Rectal smooth muscle tissue (tissue), 1 donor: ENCODE measurements around the gene SIRPB2.

ENCODE experiments used
- H3K27ac ChIP-seq: one replicate; pipeline ENCODE4 v1.7.0; 2013; ENCODE audit warnings: low read depth, low read length, inconsistent platforms
- H3K27me3 ChIP-seq: one replicate; pipeline ENCODE4 v1.7.0; 2013; ENCODE audit warnings: low read length; ENCODE audit not compliant: control insufficient read depth, insufficient read depth
- H3K36me3 ChIP-seq: one replicate; pipeline ENCODE4 v1.7.0; 2013; ENCODE audit warnings: low read length; ENCODE audit not compliant: control insufficient read depth, insufficient read depth
- H3K4me1 ChIP-seq: one replicate; pipeline ENCODE4 v1.7.0; 2013; ENCODE audit warnings: low read length; ENCODE audit not compliant: control insufficient read depth, insufficient read depth
- H3K4me3 ChIP-seq: one replicate; pipeline ENCODE4 v1.7.0; 2013; ENCODE audit warnings: low read length
- H3K9ac ChIP-seq: one replicate; pipeline ENCODE4 v1.7.0; 2013; ENCODE audit warnings: low read length

Gene SIRPB2

DNA sequence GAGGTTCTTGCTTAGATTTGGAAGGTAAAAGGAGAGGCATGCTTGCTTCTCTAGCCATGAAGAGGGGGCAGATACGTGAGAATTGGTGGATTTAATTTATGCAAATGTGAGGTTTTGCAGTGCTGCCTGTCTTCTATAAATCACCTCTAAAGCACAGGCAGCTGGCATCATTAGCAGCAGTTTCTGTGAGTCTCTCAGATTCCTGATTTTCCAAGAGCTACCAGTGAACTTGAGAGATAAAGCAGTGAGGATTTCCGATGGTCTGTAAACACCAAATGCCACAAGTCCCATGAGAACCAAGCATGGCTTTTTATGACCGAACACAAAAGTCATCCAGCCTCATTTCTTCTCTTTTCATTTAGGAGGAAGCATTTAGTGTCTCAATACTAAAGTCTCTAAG is 3.2 kb upstream of the SIRPB2 start:
- Histone ChIP-seq H3K36me3 (no peaks in the 10 kb centered on the region), H3K27ac (no peak overlapping the region), H3K4me1 (no peaks in the 10 kb centered on the region), H3K27me3 (no peaks in the 10 kb centered on the region), H3K9ac (no peak overlapping the region), H3K4me3 (no peak overlapping the region)

DNA sequence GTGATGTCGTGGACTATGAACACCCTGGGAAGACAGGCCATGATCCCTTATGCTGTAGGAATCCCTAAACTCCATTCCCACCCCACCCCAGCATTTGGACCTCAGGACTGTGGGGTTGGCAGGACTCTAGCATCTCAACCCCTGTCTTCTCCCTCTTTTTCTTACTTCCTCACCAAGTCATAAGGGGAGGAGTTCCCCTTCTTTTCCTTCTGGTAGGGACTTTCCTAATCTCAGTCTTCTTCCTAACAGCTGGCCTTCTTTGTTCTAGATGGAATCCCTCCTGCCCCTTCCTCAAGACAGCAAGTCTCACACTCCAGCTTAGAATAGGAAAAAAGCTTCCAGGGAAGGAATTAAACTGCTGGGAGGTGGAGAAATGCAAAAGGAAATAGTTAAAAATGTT is 2.3 kb upstream of the SIRPB2 start:
- Histone ChIP-seq H3K4me1 (no peaks in the 10 kb centered on the region), H3K27ac (no peak overlapping the region), H3K36me3 (no peaks in the 10 kb centered on the region), H3K27me3 (no peaks in the 10 kb centered on the region), H3K9ac (no peak overlapping the region), H3K4me3 (no peak overlapping the region)

GRCh38 chr20:1491860-1492642 is 831 bp upstream of the SIRPB2 start:
- H3K27ac ChIP-seq = no peak overlapping the region
- no peak overlapping the region for H3K4me3 ChIP-seq
- H3K27me3 ChIP-seq = no peaks in the 10 kb centered on the region
- no peaks in the 10 kb centered on the region for H3K4me1 ChIP-seq
- H3K36me3 ChIP-seq = no peaks in the 10 kb centered on the region
- no peak overlapping the region for H3K9ac ChIP-seq

GRCh38 chr20:1490643-1491195 is 501 bp downstream of the SIRPB2 start:
- Histone ChIP-seq H3K27ac (peak overlapping the region; percentile 17), H3K4me3 (peak overlapping the region; percentile 9), H3K36me3 (no peaks in the 10 kb centered on the region), H3K27me3 (no peaks in the 10 kb centered on the region), H3K4me1 (no peaks in the 10 kb centered on the region), H3K9ac (no peak overlapping the region)

- H3K36me3 ChIP-seq = no peaks in the 10 kb centered on the region
- H3K4me3 ChIP-seq = no peak overlapping the region
- no peaks in the 10 kb centered on the region for H3K4me1 ChIP-seq
- no peak overlapping the region for H3K27ac ChIP-seq
- no peaks in the 10 kb centered on the region for H3K27me3 ChIP-seq
- no peak overlapping the region for H3K9ac ChIP-seq
Observed at GRCh38 chr20:1489764-1490436, 1.3 kb downstream of the SIRPB2 start.

GRCh38 chr20:1489325-1489724 is 1.9 kb downstream of the SIRPB2 start:
- Histone ChIP-seq H3K27me3 (no peaks in the 10 kb centered on the region), H3K36me3 (no peaks in the 10 kb centered on the region), H3K27ac (no peak overlapping the region), H3K9ac (no peak overlapping the region), H3K4me1 (no peaks in the 10 kb centered on the region), H3K4me3 (no peak overlapping the region)

GRCh38 chr20:1486566-1486965 is 4.7 kb downstream of the SIRPB2 start:
- Histone ChIP-seq H3K4me1 (no peaks in the 10 kb centered on the region), H3K9ac (no peak overlapping the region), H3K36me3 (no peaks in the 10 kb centered on the region), H3K27me3 (no peaks in the 10 kb centered on the region), H3K4me3 (no peak overlapping the region), H3K27ac (no peak overlapping the region)

GRCh38 chr20:1484438-1485116 is 6.6 kb downstream of the SIRPB2 start:
- H3K4me1 ChIP-seq = no peaks in the 10 kb centered on the region
- no peaks in the 10 kb centered on the region for H3K36me3 ChIP-seq
- no peak overlapping the region for H3K9ac ChIP-seq
- H3K27ac ChIP-seq = no peak overlapping the region
- no peaks in the 10 kb centered on the region for H3K27me3 ChIP-seq
- H3K4me3 ChIP-seq = no peak overlapping the region

DNA sequence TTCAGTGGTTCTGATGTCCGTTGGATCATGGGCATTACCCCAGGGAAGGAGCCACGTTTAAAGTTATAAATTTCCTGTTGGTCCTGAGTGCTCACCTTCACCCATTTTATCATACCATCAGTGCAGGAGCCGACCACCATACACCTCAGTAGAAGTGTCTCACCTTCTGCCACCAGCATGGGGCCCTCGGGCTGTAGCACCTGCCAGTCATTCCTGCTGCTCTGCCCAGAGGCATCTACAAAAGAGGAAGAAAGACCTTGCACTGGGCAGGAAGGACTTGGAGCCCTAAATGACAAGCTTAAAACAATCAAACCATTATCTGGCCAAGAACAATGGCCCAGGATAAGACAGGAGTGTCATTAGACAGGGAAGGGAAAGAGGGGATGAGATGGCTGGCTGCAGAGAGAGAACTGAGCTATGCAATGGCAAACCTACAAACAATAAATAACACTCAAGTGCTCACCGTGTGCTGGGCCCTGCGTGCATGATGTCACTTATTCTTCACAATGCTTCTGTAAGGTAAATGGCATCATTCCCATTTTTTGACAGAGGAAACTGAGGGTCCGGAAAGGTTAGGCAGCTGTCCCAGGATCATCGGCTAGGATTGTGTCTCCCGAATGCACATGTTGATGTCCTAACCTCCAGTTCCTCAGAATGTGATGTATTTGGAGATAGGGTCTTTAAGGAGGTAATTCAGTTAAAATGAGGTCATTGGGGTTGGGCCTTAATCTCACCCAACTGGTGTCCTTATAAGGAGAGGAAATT is 11.2 kb downstream of the SIRPB2 start:
- no peaks in the 10 kb centered on the region for H3K27me3 ChIP-seq
- H3K36me3 ChIP-seq = no peaks in the 10 kb centered on the region
- H3K4me1 ChIP-seq = no peaks in the 10 kb centered on the region
- H3K27ac ChIP-seq = no peak overlapping the region
- H3K4me3 ChIP-seq = no peak overlapping the region
- H3K9ac ChIP-seq = no peak overlapping the region

DNA sequence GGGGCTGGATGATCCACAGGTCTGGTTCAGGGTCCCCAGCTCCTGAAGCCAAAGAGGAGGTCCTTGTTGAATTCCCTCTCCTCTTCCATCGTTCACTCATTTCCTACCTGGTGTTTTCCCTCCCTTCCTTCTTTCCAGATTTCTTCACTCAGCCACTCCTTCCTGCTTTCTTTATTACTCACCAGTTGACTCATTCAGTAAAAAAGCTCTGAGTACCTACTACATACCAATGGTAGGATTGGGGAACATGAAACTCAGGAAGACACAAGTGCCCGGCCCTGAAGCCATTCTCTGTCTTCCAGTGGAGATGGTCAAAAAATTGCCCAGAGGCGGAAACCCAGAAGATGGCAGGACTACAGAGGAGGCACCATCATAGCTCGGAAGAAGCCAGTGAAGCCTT is 12.7 kb downstream of the SIRPB2 start:
- Histone ChIP-seq H3K27me3 (no peaks in the 10 kb centered on the region), H3K27ac (no peak overlapping the region), H3K9ac (no peak overlapping the region), H3K4me3 (no peak overlapping the region), H3K4me1 (no peaks in the 10 kb centered on the region), H3K36me3 (no peaks in the 10 kb centered on the region)

DNA sequence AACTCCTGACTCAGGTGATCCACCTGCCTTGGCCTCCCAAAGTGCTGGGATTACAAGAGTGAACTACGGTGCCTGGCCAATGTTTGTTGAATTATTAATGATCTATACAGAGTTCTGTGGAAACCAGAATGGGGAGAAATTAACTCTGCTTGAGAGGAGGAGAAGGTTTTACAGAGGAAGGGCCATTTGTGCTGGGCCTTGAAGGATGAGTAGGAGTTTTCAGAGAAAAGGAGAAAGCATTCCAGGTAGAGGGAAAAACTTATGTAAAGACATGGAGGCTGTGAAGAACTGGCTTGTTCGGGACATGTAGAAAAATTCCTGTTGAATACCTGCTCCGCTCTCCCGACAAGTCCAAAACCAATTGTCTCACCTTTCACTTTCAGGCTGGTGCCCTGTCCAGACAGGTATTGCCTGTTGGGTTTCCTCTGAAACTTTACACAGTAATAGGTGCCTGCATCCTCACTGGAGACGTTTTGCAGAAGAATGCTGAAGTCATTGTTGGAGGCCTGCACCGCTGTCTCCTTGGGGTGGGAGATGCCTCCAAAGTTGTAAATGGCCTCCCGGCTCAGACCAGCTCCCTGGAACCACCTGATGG is 13.2 kb downstream of the SIRPB2 start:
- no peak overlapping the region for H3K4me3 ChIP-seq

More for the DNA sequence above, 13.2 kb downstream of the SIRPB2 start:
- Histone ChIP-seq H3K36me3 (no peaks in the 10 kb centered on the region), H3K4me1 (no peaks in the 10 kb centered on the region), H3K27me3 (no peaks in the 10 kb centered on the region), H3K9ac (no peak overlapping the region), H3K27ac (no peak overlapping the region)
